Retinal pigment epithelial cell (primary cell): Measurements from ENCODE around the gene LIPJ.

ENCODE experiments used
- DNase-seq: peaks from one replicate; pipeline ENCODE4 v3.0.0-alpha.2; 2010; ENCODE audit warnings: low read depth
- H3K4me3 ChIP-seq: 2 replicates; pipeline ENCODE4 v1.5.1; 2011; ENCODE audit warnings: mild to moderate bottlenecking, low read length, control low read depth, moderate library complexity
- TF ChIP-seq, protein P1 (sequence below): conservative IDR thresholded peaks from 2 replicates; pipeline ENCODE4 v1.5.1; 2011; ENCODE audit warnings: low read depth, low read length, control low read depth, inconsistent platforms

LIPJ gene

DNA sequence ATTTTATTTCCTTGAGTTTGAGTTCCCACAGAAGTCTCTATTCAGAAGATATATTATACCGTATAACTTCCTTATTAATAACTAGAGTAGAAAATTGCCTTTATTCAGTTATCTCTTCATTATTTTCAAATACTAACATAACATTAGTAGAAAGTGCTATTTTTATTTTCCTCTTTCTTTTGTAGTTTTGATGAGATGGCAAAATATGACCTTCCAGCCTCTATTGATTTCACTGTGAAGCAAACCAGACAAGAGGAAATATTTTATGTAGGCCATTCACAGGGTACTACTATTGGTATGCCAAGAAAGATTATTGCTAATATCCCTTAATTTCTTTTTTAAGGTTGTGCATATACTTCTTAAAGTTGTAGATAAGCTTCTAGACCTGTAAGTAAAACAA lies 7.9 kb downstream of the LIPJ start:
- H3K4me3 ChIP-seq: no peak overlapping the region
- TF ChIP-seq, protein P1, sequence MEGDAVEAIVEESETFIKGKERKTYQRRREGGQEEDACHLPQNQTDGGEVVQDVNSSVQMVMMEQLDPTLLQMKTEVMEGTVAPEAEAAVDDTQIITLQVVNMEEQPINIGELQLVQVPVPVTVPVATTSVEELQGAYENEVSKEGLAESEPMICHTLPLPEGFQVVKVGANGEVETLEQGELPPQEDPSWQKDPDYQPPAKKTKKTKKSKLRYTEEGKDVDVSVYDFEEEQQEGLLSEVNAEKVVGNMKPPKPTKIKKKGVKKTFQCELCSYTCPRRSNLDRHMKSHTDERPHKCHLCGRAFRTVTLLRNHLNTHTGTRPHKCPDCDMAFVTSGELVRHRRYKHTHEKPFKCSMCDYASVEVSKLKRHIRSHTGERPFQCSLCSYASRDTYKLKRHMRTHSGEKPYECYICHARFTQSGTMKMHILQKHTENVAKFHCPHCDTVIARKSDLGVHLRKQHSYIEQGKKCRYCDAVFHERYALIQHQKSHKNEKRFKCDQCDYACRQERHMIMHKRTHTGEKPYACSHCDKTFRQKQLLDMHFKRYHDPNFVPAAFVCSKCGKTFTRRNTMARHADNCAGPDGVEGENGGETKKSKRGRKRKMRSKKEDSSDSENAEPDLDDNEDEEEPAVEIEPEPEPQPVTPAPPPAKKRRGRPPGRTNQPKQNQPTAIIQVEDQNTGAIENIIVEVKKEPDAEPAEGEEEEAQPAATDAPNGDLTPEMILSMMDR: no peak
- no peak for DNase-seq

DNA sequence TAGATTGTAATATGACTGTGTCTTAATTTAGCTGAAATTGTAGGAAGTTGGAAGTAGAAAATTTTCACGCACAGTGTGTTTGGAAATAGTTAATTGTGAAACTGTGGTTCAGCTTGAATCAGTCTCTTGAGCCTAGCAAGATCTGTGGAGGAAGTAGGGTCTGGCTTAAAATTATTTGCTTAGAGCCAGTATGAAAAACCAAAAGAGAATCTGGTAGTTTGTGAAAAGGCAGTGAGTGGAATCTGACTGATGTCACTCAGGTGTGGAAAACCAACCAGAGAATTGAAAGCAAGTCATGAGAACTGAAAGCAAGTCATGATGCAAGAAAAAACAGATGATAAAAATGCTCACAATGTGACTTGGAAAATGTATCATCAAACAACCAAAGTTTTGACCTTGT lies 11.5 kb downstream of the LIPJ start:
- H3K4me3 ChIP-seq: no peak overlapping the region
- DNase-seq: no peak
- TF ChIP-seq, protein P1: no peak

DNA sequence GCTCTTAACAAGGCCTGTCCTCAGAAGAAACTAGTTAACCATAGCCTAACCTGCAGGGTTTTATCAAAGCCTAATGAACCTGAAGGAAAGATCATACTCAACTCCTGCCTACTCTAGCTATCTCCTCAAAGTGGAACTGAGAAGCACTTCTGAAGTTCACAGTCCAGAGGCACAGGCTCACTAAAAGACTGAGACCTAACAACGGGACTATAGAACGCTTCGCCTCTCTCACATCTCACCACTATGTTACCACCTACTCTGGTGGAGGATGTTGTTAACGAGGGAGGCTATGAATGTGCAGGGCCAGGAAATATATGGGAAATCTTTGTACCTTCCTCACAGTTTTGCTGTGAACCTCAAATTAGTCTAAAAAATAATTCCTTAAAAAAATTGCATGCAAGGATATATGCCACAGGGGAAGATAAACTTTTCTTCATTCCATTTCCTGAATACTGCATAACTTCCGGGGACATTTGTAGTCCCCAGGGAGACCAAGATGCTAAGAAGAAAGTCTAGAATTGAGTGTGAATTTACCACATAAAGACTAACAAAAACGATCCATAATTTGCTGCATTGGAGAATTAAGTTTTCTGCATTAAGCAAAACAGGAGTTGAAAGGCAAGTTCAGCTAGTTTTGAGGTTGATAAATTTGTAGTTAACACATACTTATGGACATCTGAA lies 21.6 kb downstream of the LIPJ start:
- no peak for DNase-seq
- TF ChIP-seq, protein P1: no peak
- H3K4me3 ChIP-seq: no peak overlapping the region

DNA sequence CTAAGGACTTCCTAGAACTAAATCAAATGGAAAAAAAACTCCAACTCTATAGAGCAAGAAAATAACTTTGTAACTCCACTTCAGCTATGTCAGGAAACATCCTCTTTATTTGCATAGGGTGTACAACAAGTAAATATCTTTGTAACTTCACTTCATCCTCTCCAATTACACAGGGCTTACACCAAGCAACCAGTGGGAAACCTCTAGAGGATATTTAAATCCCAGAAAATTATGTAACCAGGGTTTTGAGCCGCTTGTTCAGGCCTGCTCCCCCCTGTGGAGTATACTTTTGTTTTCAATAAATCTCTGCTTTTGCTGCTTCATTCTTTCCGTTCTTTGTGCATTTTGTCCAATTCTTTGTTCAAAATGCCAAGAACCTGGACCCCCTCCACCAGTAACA lies 22.2 kb downstream of the LIPJ start:
- H3K4me3 ChIP-seq: no peak overlapping the region
- TF ChIP-seq, protein P1: no peak
- no peak for DNase-seq

DNA sequence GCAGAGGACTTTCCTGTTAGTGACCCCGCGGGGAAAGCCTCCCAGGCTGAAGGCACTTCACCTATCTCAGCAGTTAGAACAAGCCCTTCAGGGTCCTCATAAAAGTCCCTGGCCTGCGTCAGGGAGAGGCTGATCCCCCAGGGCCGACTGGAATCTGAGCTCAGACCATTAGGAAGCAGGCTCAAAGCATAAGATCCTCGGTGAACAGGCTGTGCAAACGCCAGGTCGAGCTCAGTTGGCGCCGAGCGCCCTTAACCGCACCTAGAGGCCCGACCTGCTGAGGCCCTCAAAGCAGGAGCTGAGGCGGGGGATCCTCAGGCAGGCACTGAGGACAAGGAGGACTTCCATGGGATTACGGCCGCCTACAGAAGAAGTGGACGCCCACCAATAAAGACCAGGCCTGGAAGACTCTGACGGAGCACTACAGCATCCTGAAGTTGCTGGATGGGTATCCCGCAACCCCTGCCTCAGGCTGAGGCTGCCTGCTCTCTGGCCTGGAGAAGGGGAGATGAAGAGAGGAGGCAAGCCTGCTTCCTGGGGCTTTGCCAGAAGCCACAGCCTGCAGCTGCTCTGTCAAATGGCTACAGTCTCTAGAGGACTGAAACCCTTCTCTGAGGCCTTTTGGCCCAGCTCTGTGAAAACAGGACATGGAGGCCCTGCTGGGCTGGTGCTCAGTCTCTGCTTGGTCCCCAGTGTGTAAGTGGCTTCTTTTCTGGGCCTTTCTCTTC lies 29.9 kb downstream of the LIPJ start:
- TF ChIP-seq, protein P1: no peak
- no peak for DNase-seq
- no peak overlapping the region for H3K4me3 ChIP-seq

DNA sequence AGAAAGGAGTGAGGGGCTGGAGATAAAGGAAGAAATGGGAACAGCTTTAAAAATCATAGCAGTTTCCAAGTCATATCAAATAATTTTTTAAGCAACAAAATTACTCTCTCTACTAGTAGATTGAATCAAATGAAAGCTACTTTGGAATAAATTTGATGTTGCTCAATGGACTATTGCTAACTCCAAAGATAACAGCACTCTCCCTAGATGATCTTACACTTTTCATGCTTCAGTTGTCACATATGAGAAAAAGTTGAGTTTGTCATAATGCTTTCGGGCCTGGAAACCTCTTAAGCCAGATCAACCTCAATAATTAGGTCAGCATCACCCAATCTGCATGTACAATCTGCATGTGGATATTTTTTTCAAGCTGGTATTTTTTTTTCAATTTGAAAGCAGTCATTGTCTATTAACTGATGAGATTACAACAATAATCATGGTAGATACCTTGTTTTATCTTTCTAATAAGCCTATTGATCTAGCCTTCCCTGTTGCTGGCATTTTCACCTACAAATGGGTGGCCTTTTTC lies 31.3 kb downstream of the LIPJ start:
- H3K4me3 ChIP-seq: no peak overlapping the region
- peak; percentile 4 for DNase-seq
- TF ChIP-seq, protein P1: no peak

DNA sequence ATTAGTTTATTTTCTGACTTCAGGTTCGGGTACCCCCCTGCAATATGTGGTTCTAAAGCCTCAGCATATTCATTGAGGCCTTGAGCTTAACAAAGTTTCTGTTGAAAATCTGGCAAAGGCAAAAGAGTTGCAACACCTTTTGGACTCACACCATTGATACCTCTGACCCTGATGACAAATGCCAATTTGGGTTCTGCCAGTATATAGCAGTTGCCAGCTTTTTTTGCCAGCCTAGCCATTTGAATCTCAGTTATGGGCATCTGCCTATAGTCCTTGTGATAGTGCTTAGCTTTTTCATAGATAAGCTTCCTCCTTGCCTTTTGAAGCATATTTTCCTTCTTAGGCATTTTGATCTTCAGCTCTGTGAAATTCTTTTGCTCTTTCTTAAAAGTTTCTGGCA lies 31.9 kb downstream of the LIPJ start:
- no peak overlapping the region for H3K4me3 ChIP-seq
- TF ChIP-seq, protein P1: no peak
- no peak for DNase-seq
